Endodermal cell (in vitro differentiated cells): ENCODE data around the gene CRYL1. TPM values are rescaled to one million over a fixed set of nuclear protein-coding genes. Genes with fewer than 3 reads are reported as not detected.

Source experiments
- DNase-seq: peaks from one replicate; pipeline ENCODE4 v3.0.0-alpha.2; 2017
- H3K27ac ChIP-seq: 2 replicates; pipeline ENCODE4 v1.5.1; 2013; ENCODE audit warnings: mild to moderate bottlenecking, low read depth, low read length, moderate library complexity
- H3K27me3 ChIP-seq: 2 replicates; pipeline ENCODE4 v1.6.1; 2013; ENCODE audit warnings: mild to moderate bottlenecking, low read length, moderate library complexity; ENCODE audit not compliant: insufficient read depth, control insufficient read depth, poor library complexity, severe bottlenecking
- H3K36me3 ChIP-seq: 2 replicates; pipeline ENCODE4 v1.7.0; 2013; ENCODE audit warnings: mild to moderate bottlenecking, low read length, moderate library complexity; ENCODE audit not compliant: control insufficient read depth, insufficient read depth
- H3K4me1 ChIP-seq: one replicate; pipeline ENCODE4 v1.7.0; 2013; ENCODE audit warnings: low read length; ENCODE audit not compliant: control insufficient read depth, insufficient read depth
- H3K4me3 ChIP-seq: 2 replicates; pipeline ENCODE4 v1.5.1; 2013; ENCODE audit warnings: mild to moderate bottlenecking, low read length, moderate library complexity
- H3K9ac ChIP-seq: 2 replicates; pipeline ENCODE4 v1.6.1; 2013; ENCODE audit warnings: mild to moderate bottlenecking, low read length, moderate library complexity; ENCODE audit not compliant: poor library complexity, severe bottlenecking; ENCODE audit errors: extremely low read depth
- H3K9me3 ChIP-seq: 2 replicates; pipeline ENCODE4 v1.6.1; 2013; ENCODE audit warnings: mild to moderate bottlenecking, low read length, moderate library complexity; ENCODE audit not compliant: control insufficient read depth
- H3K27ac Mint-ChIP-seq: 2 replicates; pipeline ENCODE4 v1.8.0; 2020; ENCODE audit warnings: mixed read lengths
- H3K27me3 Mint-ChIP-seq: 2 replicates; pipeline ENCODE4 v1.8.0; 2021; ENCODE audit warnings: mild to moderate bottlenecking, mixed read lengths; ENCODE audit not compliant: insufficient read depth
- H3K36me3 Mint-ChIP-seq: 2 replicates; pipeline ENCODE4 v1.8.0; 2020; ENCODE audit warnings: low read depth, mixed read lengths
- H3K4me1 Mint-ChIP-seq: 2 replicates; pipeline ENCODE4 v1.8.0; 2020; ENCODE audit warnings: mixed read lengths
- H3K4me3 Mint-ChIP-seq: 2 replicates; pipeline ENCODE4 v1.8.0; 2020; ENCODE audit warnings: mild to moderate bottlenecking, moderate library complexity, mixed read lengths
- H3K9me3 Mint-ChIP-seq: 2 replicates; pipeline ENCODE4 v1.8.0; 2020; ENCODE audit warnings: mild to moderate bottlenecking, mixed read lengths
- CTCF ChIP-seq: fragments of 200-600 bp; sonication (generic); conservative IDR thresholded peaks from 2 replicates; pipeline ENCODE4 v1.5.0; 2021; ENCODE audit warnings: antibody characterized with exemption, mild to moderate bottlenecking
- WGBS, 2 experiments: methylation state at CpG; one replicate each; pipeline versions ENCODE4 v1.1.5 to v1.1.7; 2013; ENCODE audit warnings: missing lambda C conversion rate in 2 of 2, mixed read lengths in 1 of 2; ENCODE audit not compliant: insufficient coverage in 1 of 2, insufficient read length in 1 of 2; 5-methylcytosine and 5-hydroxymethylcytosine counted together
- total RNA-seq, 2 donors: library from RNA; stranded (reverse); fragmentation: NEBNext Ultra II Directional in 1 of 2; extraction: Animal tissue kit (Norgen Biotek cat#: 25700) in 1 of 2; gene quantifications; 2 replicates in 1 of 2; 3 replicates in 1 of 2; pipeline ENCODE4 v1.2.1, GENCODE V29; 2021

Gene CRYL1
- total RNA-seq, 2 donors from 2014 or later = 1.7 to 4.1 TPM

- H3K27me3 ChIP-seq = no peaks in the 10 kb centered on the region
- Mint-ChIP-seq H3K27me3 (peaks cover 4% of the 10 kb centered on the region), H3K4me1 (no peaks in the 10 kb centered on the region), H3K9me3 (no peaks in the 10 kb centered on the region), H3K4me3 (no peak overlapping the region), H3K36me3 (no peaks in the 10 kb centered on the region), H3K27ac (no peak overlapping the region)
- H3K36me3 ChIP-seq = no peaks in the 10 kb centered on the region
- no peak for DNase-seq
- 75 to 92% methylated on average over 5 to 8 of the region's 8 CpGs for WGBS, 2 experiments
- H3K9ac ChIP-seq = no peak overlapping the region
- H3K4me1 ChIP-seq = no peaks in the 10 kb centered on the region
- no peak overlapping the region for H3K27ac ChIP-seq
- H3K9me3 ChIP-seq = no peaks in the 10 kb centered on the region
- no peak for TF ChIP-seq CTCF
- H3K4me3 ChIP-seq = no peak overlapping the region
Measured at GRCh38 chr13:20424559-20424852, 101.2 kb downstream of the CRYL1 start.

GRCh38 chr13:20422362-20422761 is 103.3 kb downstream of the CRYL1 start:
- H3K9ac ChIP-seq = no peak overlapping the region
- H3K27me3 ChIP-seq = no peaks in the 10 kb centered on the region
- Mint-ChIP-seq H3K36me3 (no peaks in the 10 kb centered on the region), H3K9me3 (no peaks in the 10 kb centered on the region), H3K27me3 (peaks cover 8% of the 10 kb centered on the region), H3K27ac (no peak overlapping the region), H3K4me3 (no peak overlapping the region), H3K4me1 (no peaks in the 10 kb centered on the region)
- H3K4me1 ChIP-seq = no peaks in the 10 kb centered on the region
- H3K36me3 ChIP-seq = no peaks in the 10 kb centered on the region
- no peaks in the 10 kb centered on the region for H3K9me3 ChIP-seq
- H3K27ac ChIP-seq = no peak overlapping the region
- DNase-seq = no peak
- TF ChIP-seq CTCF = no peak
- 72 to 90% methylated on average over 3 to 4 of the region's 4 CpGs for WGBS, 2 experiments
- no peak overlapping the region for H3K4me3 ChIP-seq

DNA sequence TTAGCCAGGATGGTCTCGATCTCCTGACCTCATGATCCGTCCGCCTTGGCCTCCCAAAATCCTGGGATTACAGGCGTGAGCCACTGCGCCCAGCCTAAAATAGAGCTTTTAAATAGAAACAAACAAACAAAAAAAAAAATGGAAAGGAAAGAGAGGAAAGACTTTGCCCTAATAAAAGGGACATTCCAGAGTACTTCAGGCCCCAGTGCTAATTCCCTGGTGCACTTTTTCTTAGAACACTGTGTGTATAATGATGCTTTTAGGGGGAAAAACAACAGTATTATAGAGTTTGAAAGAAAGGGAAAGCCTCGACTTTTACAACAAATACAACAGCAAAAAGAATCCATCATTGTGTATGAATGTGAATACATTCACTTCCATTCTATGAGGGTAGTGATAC is 104.7 kb downstream of the CRYL1 start:
- TF ChIP-seq CTCF = no peak
- Mint-ChIP-seq H3K4me3 (no peak overlapping the region), H3K27ac (no peak overlapping the region), H3K9me3 (no peaks in the 10 kb centered on the region), H3K4me1 (no peaks in the 10 kb centered on the region), H3K36me3 (no peaks in the 10 kb centered on the region), H3K27me3 (peaks cover 15% of the 10 kb centered on the region)
- Histone ChIP-seq H3K9ac (no peak overlapping the region), H3K27me3 (no peaks in the 10 kb centered on the region), H3K36me3 (no peaks in the 10 kb centered on the region), H3K27ac (no peak overlapping the region), H3K4me3 (no peak overlapping the region), H3K4me1 (no peaks in the 10 kb centered on the region), H3K9me3 (no peaks in the 10 kb centered on the region)
- no peak for DNase-seq
- WGBS, 2 experiments = 85 to 98% methylated on average over 3 to 5 of the region's 6 CpGs
